HCT116 (cell line): ENCODE data around the gene TTLL11. TPM values are rescaled to one million over a fixed set of nuclear protein-coding genes. Genes with fewer than 3 reads are reported as not detected.

Experiments
- ATAC-seq: fragments of 200-7000 bp; cut with Tn5 transposase; 2 replicates; pipeline ENCODE4 v1.9.1; 2020; ENCODE audit warnings: mild to moderate bottlenecking, moderate library complexity
- BruUV-seq: library from RNA; stranded (reverse); fragments of 400-500 nt; replicated peaks from 2 replicates; lab custom pipeline; 2021; lab: Mats Ljungman, UMichigan
- CTCF ChIA-PET: fragments of 300-600 bp; sonication (Branson Sonifier 250); formaldehyde crosslinking; loops from one replicate; lab custom pipeline; 2021; ENCODE audit warnings: antibody characterized with exemption; lab: Charles Lee
- POLR2A ChIA-PET: fragments of 300-600, 350-600 bp; sonication (Branson Sonifier 250); formaldehyde crosslinking; loops from one replicate; lab custom pipeline; 2021; ENCODE audit warnings: antibody characterized with exemption; lab: Charles Lee
- RAD21 ChIA-PET, 2 experiments: fragments of 300-600 bp; sonication (Branson Sonifier 250); formaldehyde crosslinking; loops; one replicate each; lab custom pipeline; 2023; ENCODE audit warnings: low total read pairs in 2 of 2; ENCODE audit not compliant: uncharacterized antibody in 2 of 2, unreplicated experiment in 2 of 2, low non-redundant PET in 1 of 2; lab: Charles Lee
- DNase-seq: peaks from one replicate; pipeline ENCODE4 v3.0.0-alpha.2; 2010; ENCODE audit warnings: low read depth, low spot score
- H2AFZ ChIP-seq: fragments of 200-600 bp; shearing (Covaris generic), sonication (generic); 2 replicates; pipeline ENCODE4 v1.6.1; 2017; ENCODE audit warnings: low read depth, mixed run types, mixed read lengths, antibody characterized with exemption, low read length; ENCODE audit not compliant: poor library complexity, severe bottlenecking
- H3K27ac ChIP-seq: 2 replicates; pipeline ENCODE4 v1.5.1; 2012; ENCODE audit warnings: low read depth, low read length
- H3K27me3 ChIP-seq: fragments of 200-600 bp; sonication (generic); 2 replicates; pipeline ENCODE4 v1.6.1; 2016; ENCODE audit warnings: mixed run types, low read length, mixed read lengths; ENCODE audit not compliant: insufficient read depth
- H3K36me3 ChIP-seq, 2 experiments: fragments of 200-500 bp in 1 of 2; fragments of 200-600 bp in 1 of 2; sonication (Bioruptor generic) in 1 of 2; sonication (generic) in 1 of 2; 2 replicates each; pipeline versions ENCODE4 v1.5.1 to v1.6.1; 2014 to 2016; ENCODE audit warnings: low read length in 2 of 2, inconsistent platforms in 1 of 2, mixed read lengths in 1 of 2, mixed run types in 1 of 2; ENCODE audit not compliant: insufficient read depth in 2 of 2, control insufficient read depth in 1 of 2
- H3K4me1 ChIP-seq, 2 experiments: fragments of 200-600 bp in 1 of 2; sonication (generic) in 1 of 2; 2 replicates each; pipeline versions ENCODE4 v1.5.1 to v1.6.1; 2012 to 2017; ENCODE audit warnings: low read length in 2 of 2, inconsistent platforms in 1 of 2, mild to moderate bottlenecking in 1 of 2, mixed read lengths in 1 of 2, mixed run types in 1 of 2, moderate library complexity in 1 of 2; ENCODE audit not compliant: insufficient read depth in 2 of 2, control insufficient read depth in 1 of 2
- H3K4me2 ChIP-seq: fragments of 200-600 bp; sonication (generic); 2 replicates; pipeline ENCODE4 v1.6.1; 2017; ENCODE audit warnings: mixed run types, low read length, mixed read lengths
- H3K4me3 ChIP-seq, 2 experiments: fragments of 200-600 bp in 1 of 2; sonication (generic) in 1 of 2; replicated peaks in 1 of 2; 2 replicates each; pipeline ENCODE4 v1.5.1; 2011 to 2016; ENCODE audit warnings: low read length in 2 of 2, control low read depth in 1 of 2, low read depth in 1 of 2, mild to moderate bottlenecking in 1 of 2, mixed read lengths in 1 of 2, mixed run types in 1 of 2
- H3K79me2 ChIP-seq: fragments of 200-600 bp; sonication (generic); 2 replicates; pipeline ENCODE4 v1.6.1; 2017; ENCODE audit warnings: mild to moderate bottlenecking, mixed run types, low read length, moderate library complexity, mixed read lengths; ENCODE audit not compliant: insufficient read depth
- H3K9ac ChIP-seq: fragments of 200-600 bp; sonication (generic); 2 replicates; pipeline ENCODE4 v1.6.1; 2016; ENCODE audit warnings: low read length, mixed read lengths
- H3K9me2 ChIP-seq: fragments of 200-600 bp; sonication (generic), shearing (Covaris generic); 2 replicates; pipeline ENCODE4 v1.6.1; 2017; ENCODE audit warnings: mixed run types, mild to moderate bottlenecking, moderate library complexity; ENCODE audit not compliant: insufficient read depth
- H3K9me3 ChIP-seq, 2 experiments: fragments of 200-500 bp in 1 of 2; fragments of 200-600 bp in 1 of 2; sonication (Bioruptor generic) in 1 of 2; sonication (generic) in 1 of 2; 2 replicates each; pipeline ENCODE4 v1.6.1; 2014 to 2017; ENCODE audit warnings: low read length in 2 of 2, mixed read lengths in 2 of 2, inconsistent platforms in 1 of 2, low read depth in 1 of 2, mild to moderate bottlenecking in 1 of 2, mixed run types in 1 of 2, moderate library complexity in 1 of 2; ENCODE audit not compliant: control insufficient read depth in 1 of 2, insufficient read depth in 1 of 2
- H4K20me1 ChIP-seq: fragments of 200-600 bp; sonication (generic), shearing (Covaris generic); 2 replicates; pipeline ENCODE4 v1.6.1; 2017; ENCODE audit warnings: mixed run types, mild to moderate bottlenecking, moderate library complexity; ENCODE audit not compliant: insufficient read depth
- CEBPB ChIP-seq: IDR thresholded peaks from 2 replicates; pipeline ENCODE4 v1.6.1; 2012; ENCODE audit warnings: low read depth
- ELF1 ChIP-seq: IDR thresholded peaks from 2 replicates; pipeline ENCODE4 v1.6.1; 2012; ENCODE audit warnings: low read depth, borderline replicate concordance
- JUND ChIP-seq: IDR thresholded peaks from 2 replicates; pipeline ENCODE4 v1.6.1; 2012
- POLR2A ChIP-seq: IDR thresholded peaks from 2 replicates; pipeline ENCODE4 v1.7.0; 2011; ENCODE audit warnings: borderline replicate concordance; ENCODE audit not compliant: insufficient read depth, insufficient read length; ENCODE audit errors: extremely low read depth
- POLR2AphosphoS5 ChIP-seq: IDR thresholded peaks from 2 replicates; pipeline ENCODE4 v1.6.1; 2011; ENCODE audit warnings: mild to moderate bottlenecking, low read depth, low read length, moderate library complexity
- SP1 ChIP-seq: IDR thresholded peaks from 2 replicates; pipeline ENCODE4 v1.6.1; 2012; ENCODE audit warnings: low read depth
- YY1 ChIP-seq: IDR thresholded peaks from 2 replicates; pipeline ENCODE4 v1.6.1; 2011; ENCODE audit warnings: low read length, low read depth, moderate library complexity, mild to moderate bottlenecking; ENCODE audit not compliant: insufficient replicate concordance; ENCODE audit errors: extremely low read depth
- ZFX ChIP-seq: fragments of 450-650 bp; IDR thresholded peaks from 2 replicates; pipeline ENCODE4 v1.6.1; 2017
- intact Hi-C: fragments of 100-400 bp; cut with micrococcal nuclease; formaldehyde crosslinking; loops from 2 replicates; pipeline ENCODE4 v1.10.0; 2022
- total RNA-seq: library from RNA; stranded (reverse); gene quantifications from one replicate; pipeline ENCODE4 v1.2.1, GENCODE V29; 2021; ENCODE audit not compliant: unreplicated experiment
- TF ChIP-seq, protein P1 (sequence below): IDR thresholded peaks from 2 replicates; pipeline ENCODE4 v1.6.1; 2012

Gene TTLL11
- total RNA-seq, 1 experiment from 2014 or later: 2.2 TPM

GRCh38 chr9:121892706-121893105, 200.4 kb downstream of the TTLL11 start (continued):
- TF ChIP-seq YY1: no peak
- TF ChIP-seq SP1: no peak
- TF ChIP-seq, protein P1, sequence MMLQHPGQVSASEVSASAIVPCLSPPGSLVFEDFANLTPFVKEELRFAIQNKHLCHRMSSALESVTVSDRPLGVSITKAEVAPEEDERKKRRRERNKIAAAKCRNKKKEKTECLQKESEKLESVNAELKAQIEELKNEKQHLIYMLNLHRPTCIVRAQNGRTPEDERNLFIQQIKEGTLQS: no peak
- no peak for TF ChIP-seq ZFX
- no peak for TF ChIP-seq CEBPB
- TF ChIP-seq ELF1: no peak
- no peak for TF ChIP-seq POLR2AphosphoS5

- ChIA-PET RAD21 (no interaction called here), CTCF (no interaction called here), POLR2A (no interaction called here)
- Histone ChIP-seq H3K4me3 (no peak overlapping the region), H3K27ac (no peak overlapping the region), H3K4me1 (peaks cover 0 to 12% of the 10 kb centered on the region in 2 experiments; a peak in 2 of 4 replicates), H3K4me2 (no peak overlapping the region), H3K9me3 (peaks cover 0 to 6% of the 10 kb centered on the region in 2 experiments; a peak in 1 of 4 replicates), H3K79me2 (no peaks in the 10 kb centered on the region), H4K20me1 (no peaks in the 10 kb centered on the region), H3K9me2 (no peaks in the 10 kb centered on the region), H2AFZ (no peak overlapping the region), H3K9ac (no peak overlapping the region), H3K27me3 (no peaks in the 10 kb centered on the region), H3K36me3 (no peaks in the 10 kb centered on the region)
- TF ChIP-seq POLR2AphosphoS5 (no peak), JUND (no peak), ELF1 (no peak), POLR2A (no peak)
- TF ChIP-seq, protein P1: no peak
- ATAC-seq (no peak), DNase-seq (no peak)
- no TSS peak for BruUV-seq
- intact Hi-C loops: no loop called here
Observed at GRCh38 chr9:121890746-121891145, 202.4 kb downstream of the TTLL11 start.
